Central memory CD8-positive, alpha-beta T cell (primary cell): ENCODE data around the gene KSR1.
A peak's percentile ranks its signal among the peaks of the same experiment; 100 is the strongest.
"Not testable (repeated sequence)": the region's sequence is repeated elsewhere in the genome, so short reads cannot be mapped to it uniquely, and the experiment has no call there.

Source experiments
- ATAC-seq: fragments of 150-1000 bp; cut with Tn5 transposase; replicated peaks from 2 replicates; pipeline ENCODE4 v1.10.0; 2022; ENCODE audit warnings: mild to moderate bottlenecking, moderate FRiP score, moderate number of reproducible peaks; ENCODE audit not compliant: poor library complexity, severe bottlenecking; ENCODE audit errors: extremely low read depth
- DNase-seq, 2 donors: peaks; one replicate each; pipeline ENCODE4 v3.0.0; 2021; ENCODE audit warnings: low spot score in 2 of 2
- H3K27ac Mint-ChIP-seq: one replicate; pipeline ENCODE4 v1.8.0; 2022; ENCODE audit warnings: low read depth, mild to moderate bottlenecking, moderate library complexity, mixed read lengths
- H3K27me3 Mint-ChIP-seq: one replicate; pipeline ENCODE4 v1.8.0; 2022; ENCODE audit warnings: mixed read lengths
- H3K36me3 Mint-ChIP-seq: one replicate; pipeline ENCODE4 v1.8.0; 2022; ENCODE audit warnings: mild to moderate bottlenecking, moderate library complexity, mixed read lengths; ENCODE audit not compliant: insufficient read depth
- H3K4me1 Mint-ChIP-seq: one replicate; pipeline ENCODE4 v1.8.0; 2022; ENCODE audit warnings: mixed read lengths
- H3K4me3 Mint-ChIP-seq: one replicate; pipeline ENCODE4 v1.8.0; 2022; ENCODE audit warnings: mild to moderate bottlenecking, moderate library complexity, mixed read lengths
- H3K9me3 Mint-ChIP-seq: one replicate; pipeline ENCODE4 v1.8.0; 2022; ENCODE audit warnings: mixed read lengths

Gene KSR1

GRCh38 chr17:27632766-27633165 is 176.5 kb downstream of the KSR1 start:
- not testable (repeated sequence) for H3K27ac Mint-ChIP-seq, H3K9me3 Mint-ChIP-seq, H3K36me3 Mint-ChIP-seq, H3K27me3 Mint-ChIP-seq, ATAC-seq, H3K4me3 Mint-ChIP-seq, DNase-seq
- H3K4me1 Mint-ChIP-seq, result peaks cover 41% of the 10 kb centered on the region

- DNase-seq, result no peak
- ATAC-seq, result no peak
- no peak overlapping the region for H3K27ac Mint-ChIP-seq
- peaks cover 41% of the 10 kb centered on the region for H3K4me1 Mint-ChIP-seq
- H3K9me3 Mint-ChIP-seq, result no peaks in the 10 kb centered on the region
- H3K36me3 Mint-ChIP-seq, result peaks cover 2% of the 10 kb centered on the region
- no peak overlapping the region for H3K4me3 Mint-ChIP-seq
- no peaks in the 10 kb centered on the region for H3K27me3 Mint-ChIP-seq
Measured at GRCh38 chr17:27633312-27634025, 177.2 kb downstream of the KSR1 start.

- DNase-seq (no peak), ATAC-seq (no peak)
- peaks cover 40% of the 10 kb centered on the region for H3K4me1 Mint-ChIP-seq
- H3K27ac Mint-ChIP-seq, result no peak overlapping the region
- no peaks in the 10 kb centered on the region for H3K27me3 Mint-ChIP-seq
- no peak overlapping the region for H3K4me3 Mint-ChIP-seq
- peaks cover 2% of the 10 kb centered on the region for H3K36me3 Mint-ChIP-seq
- no peaks in the 10 kb centered on the region for H3K9me3 Mint-ChIP-seq
Measured at GRCh38 chr17:27634026-27634335, 177.7 kb downstream of the KSR1 start.

- Mint-ChIP-seq H3K9me3 (no peaks in the 10 kb centered on the region), H3K27me3 (no peaks in the 10 kb centered on the region), H3K27ac (peak overlapping the region; percentile 3), H3K4me3 (no peak overlapping the region), H3K36me3 (peaks cover 2% of the 10 kb centered on the region), H3K4me1 (peaks cover 36% of the 10 kb centered on the region)
- DNase-seq, result no peak
- ATAC-seq, result no peak
Measured at GRCh38 chr17:27634776-27635175, 178.5 kb downstream of the KSR1 start.

- H3K9me3 Mint-ChIP-seq, result no peaks in the 10 kb centered on the region
- ATAC-seq (no peak), DNase-seq (no peak)
- H3K4me3 Mint-ChIP-seq, result no peak overlapping the region
- no peak overlapping the region for H3K27ac Mint-ChIP-seq
- peaks cover 2% of the 10 kb centered on the region for H3K36me3 Mint-ChIP-seq
- H3K4me1 Mint-ChIP-seq, result peaks cover 33% of the 10 kb centered on the region
- H3K27me3 Mint-ChIP-seq, result no peaks in the 10 kb centered on the region
Measured at GRCh38 chr17:27635275-27635823, 179.1 kb downstream of the KSR1 start.

GRCh38 chr17:27636005-27636520 is 179.8 kb downstream of the KSR1 start:
- not testable (repeated sequence) for H3K27ac Mint-ChIP-seq, H3K27me3 Mint-ChIP-seq, H3K9me3 Mint-ChIP-seq, H3K36me3 Mint-ChIP-seq, H3K4me3 Mint-ChIP-seq, DNase-seq, ATAC-seq
- peaks cover 26% of the 10 kb centered on the region for H3K4me1 Mint-ChIP-seq

GRCh38 chr17:27637818-27638217 is 181.6 kb downstream of the KSR1 start:
- not testable (repeated sequence) for H3K4me3 Mint-ChIP-seq, ATAC-seq, H3K27ac Mint-ChIP-seq, H3K27me3 Mint-ChIP-seq, DNase-seq, H3K36me3 Mint-ChIP-seq, H3K9me3 Mint-ChIP-seq
- peaks cover 16% of the 10 kb centered on the region for H3K4me1 Mint-ChIP-seq

- not testable (repeated sequence) for ATAC-seq, H3K9me3 Mint-ChIP-seq, H3K27me3 Mint-ChIP-seq, H3K4me3 Mint-ChIP-seq, H3K36me3 Mint-ChIP-seq, DNase-seq, H3K27ac Mint-ChIP-seq
- peaks cover 16% of the 10 kb centered on the region for H3K4me1 Mint-ChIP-seq
Measured at GRCh38 chr17:27638415-27638914, 182.2 kb downstream of the KSR1 start.

GRCh38 chr17:27640790-27641189 is 184.5 kb downstream of the KSR1 start:
- DNase-seq, result no peak
- no peaks in the 10 kb centered on the region for H3K27me3 Mint-ChIP-seq
- no peaks in the 10 kb centered on the region for H3K9me3 Mint-ChIP-seq
- ATAC-seq, result no peak
- peaks cover 9% of the 10 kb centered on the region for H3K36me3 Mint-ChIP-seq
- no peak overlapping the region for H3K4me3 Mint-ChIP-seq
- H3K27ac Mint-ChIP-seq, result no peak overlapping the region
- H3K4me1 Mint-ChIP-seq, result peaks cover under 1% of the 10 kb centered on the region

- H3K9me3 Mint-ChIP-seq, result no peaks in the 10 kb centered on the region
- H3K4me3 Mint-ChIP-seq, result no peak overlapping the region
- no peak overlapping the region for H3K27ac Mint-ChIP-seq
- H3K27me3 Mint-ChIP-seq, result no peaks in the 10 kb centered on the region
- H3K36me3 Mint-ChIP-seq, result peaks cover 9% of the 10 kb centered on the region
- ATAC-seq (no peak), DNase-seq (no peak)
- H3K4me1 Mint-ChIP-seq, result no peaks in the 10 kb centered on the region
Measured at GRCh38 chr17:27644586-27644985, 188.3 kb downstream of the KSR1 start.

- H3K4me3 Mint-ChIP-seq, H3K27me3 Mint-ChIP-seq, H3K27ac Mint-ChIP-seq, H3K9me3 Mint-ChIP-seq, DNase-seq, H3K36me3 Mint-ChIP-seq, H3K4me1 Mint-ChIP-seq: not testable (repeated sequence)
- peak; percentile 32 for ATAC-seq
Measured at GRCh38 chr17:27645621-27646020, 189.4 kb downstream of the KSR1 start.

- peaks cover 8% of the 10 kb centered on the region for H3K36me3 Mint-ChIP-seq
- H3K9me3 Mint-ChIP-seq, result no peaks in the 10 kb centered on the region
- no peak overlapping the region for H3K27ac Mint-ChIP-seq
- DNase-seq, result no peak
- no peaks in the 10 kb centered on the region for H3K27me3 Mint-ChIP-seq
- ATAC-seq, result no peak
- H3K4me3 Mint-ChIP-seq, result no peak overlapping the region
- no peaks in the 10 kb centered on the region for H3K4me1 Mint-ChIP-seq
Measured at GRCh38 chr17:27646232-27646631, 190.0 kb downstream of the KSR1 start.

- DNase-seq (no peak), ATAC-seq (no peak)
- Mint-ChIP-seq H3K36me3 (peaks cover 7% of the 10 kb centered on the region), H3K27ac (peak overlapping the region; percentile 45), H3K27me3 (no peaks in the 10 kb centered on the region), H3K9me3 (no peaks in the 10 kb centered on the region), H3K4me3 (no peak overlapping the region), H3K4me1 (peaks cover 5% of the 10 kb centered on the region)
Measured at GRCh38 chr17:27647765-27648164, 191.5 kb downstream of the KSR1 start.
